Right kidney (tissue), 9 donors: Measurements from ENCODE around the gene TRDMT1.

Experiments used
- DNase-seq: peaks from one replicate; pipeline ENCODE4 v3.0.0-alpha.2; 2016
- long read RNA-seq, 8 donors: transcript quantifications; one replicate each; lab custom pipeline, GENCODE V29; 2026

TRDMT1 gene, protein sequence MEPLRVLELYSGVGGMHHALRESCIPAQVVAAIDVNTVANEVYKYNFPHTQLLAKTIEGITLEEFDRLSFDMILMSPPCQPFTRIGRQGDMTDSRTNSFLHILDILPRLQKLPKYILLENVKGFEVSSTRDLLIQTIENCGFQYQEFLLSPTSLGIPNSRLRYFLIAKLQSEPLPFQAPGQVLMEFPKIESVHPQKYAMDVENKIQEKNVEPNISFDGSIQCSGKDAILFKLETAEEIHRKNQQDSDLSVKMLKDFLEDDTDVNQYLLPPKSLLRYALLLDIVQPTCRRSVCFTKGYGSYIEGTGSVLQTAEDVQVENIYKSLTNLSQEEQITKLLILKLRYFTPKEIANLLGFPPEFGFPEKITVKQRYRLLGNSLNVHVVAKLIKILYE
- long read RNA-seq, donor 1, partial matches to known transcripts = 0 of 2 reads
- long read RNA-seq, donor 1, other reads (novel, unspliced or antisense) = 0 of 2 reads
- long read RNA-seq, donor 2 = 0 reads
- long read RNA-seq, donor 3 = 0 reads
- long read RNA-seq, donor 4, partial matches to known transcripts = 0 of 1 reads
- long read RNA-seq, donor 4, other reads (novel, unspliced or antisense) = 0 of 1 reads
- long read RNA-seq, donor 5, full-length matches to known transcripts = 2 of 2 reads
- long read RNA-seq, donor 5, partial matches to known transcripts = 0 of 2 reads
- long read RNA-seq, donor 5, other reads (novel, unspliced or antisense) = 0 of 2 reads
- long read RNA-seq, donor 6, partial matches to known transcripts = 0 of 1 reads
- long read RNA-seq, donor 6, other reads (novel, unspliced or antisense) = 0 of 1 reads
- long read RNA-seq, donor 7 = 0 reads
- long read RNA-seq, donor 8, full-length matches to known transcripts = 1 of 1 reads
- long read RNA-seq, donor 8, partial matches to known transcripts = 0 of 1 reads
- long read RNA-seq, donor 8, other reads (novel, unspliced or antisense) = 0 of 1 reads

DNA sequence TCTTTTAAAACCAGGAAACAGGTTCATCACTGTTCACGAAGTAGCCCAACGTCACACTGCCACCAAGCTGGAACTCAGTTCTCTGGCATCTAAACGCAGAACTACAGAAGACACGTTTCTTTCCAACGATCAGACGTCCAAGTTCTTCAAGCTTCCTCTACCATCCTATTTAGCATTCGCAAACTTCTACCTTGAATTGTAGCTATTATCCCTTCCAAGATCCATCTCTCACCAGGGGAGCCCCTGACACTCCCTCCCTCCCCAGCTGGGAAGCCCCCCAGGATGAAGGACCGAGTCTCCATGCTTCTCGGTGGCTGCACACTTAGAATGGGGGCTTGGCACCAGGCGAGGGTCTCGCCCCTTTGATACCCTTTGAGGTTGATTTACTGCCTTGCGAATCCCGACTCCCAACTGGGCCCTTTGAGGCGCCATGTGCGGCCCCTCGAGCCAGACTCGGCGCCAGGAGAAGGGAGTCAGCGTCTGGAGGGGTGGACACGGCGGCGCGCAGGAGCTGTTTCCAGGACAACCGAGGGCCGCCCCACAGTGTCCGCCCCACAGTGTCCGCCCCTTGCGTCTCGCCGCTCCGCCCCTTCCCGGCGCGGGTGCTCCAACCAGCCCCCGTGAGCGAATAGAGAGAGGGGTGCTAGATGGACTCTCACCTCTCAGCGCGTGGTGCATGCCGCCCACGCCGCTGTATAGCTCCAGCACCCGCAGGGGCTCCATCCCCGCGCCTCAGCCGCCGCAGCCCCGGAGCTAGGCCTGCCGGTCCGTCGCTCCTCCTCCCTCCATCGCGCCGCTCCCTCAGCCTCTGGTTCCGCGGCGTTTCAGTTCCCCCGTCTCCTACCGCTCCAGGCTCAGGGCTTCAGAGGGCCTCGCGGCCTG, at the start of gene TRDMT1:
Gene TRDMT1 (minus strand): TSS at position 761 of the 882 bp plus-strand sequence. CDS start 38 bp downstream, at position 723.
- DNase-seq = peak; percentile 98

DNA sequence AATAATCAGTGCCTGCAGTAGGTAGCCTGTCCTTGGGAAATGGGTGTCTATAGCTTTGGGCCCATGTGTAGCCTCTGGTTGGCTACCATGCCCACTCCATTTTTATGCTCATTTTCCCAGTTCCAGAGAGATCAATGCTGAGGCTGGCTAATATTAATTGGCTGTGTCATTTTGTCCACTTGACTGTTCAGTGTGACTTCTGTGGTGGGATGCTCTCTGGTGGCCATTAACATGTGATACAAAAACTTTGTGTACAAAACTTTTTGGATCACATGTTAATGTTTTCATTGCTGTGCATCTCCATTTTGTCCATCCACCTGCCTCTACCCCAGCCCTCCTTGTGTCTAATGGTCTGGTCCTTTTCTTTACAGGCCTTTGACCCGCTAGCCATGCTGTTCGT, 49.3 kb upstream of the TRDMT1 start:
- no peak for DNase-seq

DNA sequence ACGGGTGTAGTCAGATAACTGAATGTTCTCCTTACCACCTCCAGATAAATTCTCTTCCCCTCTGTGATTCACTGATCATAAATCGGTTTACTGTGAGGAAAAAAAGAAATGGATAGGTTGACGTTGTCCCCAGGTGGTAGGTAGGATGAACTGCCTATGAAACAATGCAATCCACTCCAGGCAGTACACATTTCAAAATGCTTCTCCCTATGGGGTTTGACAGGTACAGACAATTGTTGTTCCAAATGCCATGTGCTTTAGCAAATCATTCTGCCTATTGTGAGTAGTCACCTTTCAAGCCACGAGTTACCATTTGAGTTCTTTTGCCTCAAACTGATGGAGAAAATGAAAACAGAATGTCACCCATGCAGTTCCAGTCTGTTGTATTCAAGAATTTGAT, 48.3 kb upstream of the TRDMT1 start:
- DNase-seq = no peak

DNA sequence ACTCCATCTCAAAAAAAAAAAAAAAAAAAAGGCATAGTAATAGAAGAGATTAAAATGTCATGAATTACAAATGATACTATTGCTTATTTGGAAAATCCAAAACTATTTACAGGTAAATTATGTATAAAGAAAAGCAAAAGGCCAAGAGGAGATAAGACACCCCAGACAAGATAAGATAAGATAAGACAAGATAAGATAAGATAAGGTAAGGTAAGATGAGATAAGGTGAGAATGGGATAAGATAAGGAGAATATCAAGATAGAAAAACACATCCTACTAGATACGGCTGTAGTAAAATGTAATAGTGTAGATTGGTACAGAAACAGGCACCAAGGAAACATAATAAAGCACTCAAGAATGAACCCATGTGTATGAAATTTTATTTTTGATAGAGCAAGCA, 47.5 kb upstream of the TRDMT1 start:
- DNase-seq = no peak

DNA sequence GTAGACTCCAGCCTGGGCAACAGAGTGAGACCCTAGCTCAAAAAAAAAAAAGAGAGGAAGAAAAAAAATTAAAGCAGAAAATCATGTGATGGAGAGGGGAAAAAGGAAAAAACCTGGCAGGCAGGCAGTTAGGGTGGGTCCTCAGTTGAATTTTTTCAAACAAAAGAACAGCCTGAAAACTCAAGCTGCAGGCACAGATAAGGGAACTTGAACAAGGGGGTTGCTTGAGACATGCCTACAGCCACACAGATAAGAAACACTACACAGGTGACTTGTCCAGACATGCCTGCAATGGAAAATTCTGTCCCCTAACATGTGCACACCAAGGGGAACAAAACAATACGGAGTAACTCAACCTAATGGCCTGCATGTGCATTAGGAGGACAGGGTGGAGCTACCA, 45.7 kb upstream of the TRDMT1 start:
- DNase-seq = no peak

DNA sequence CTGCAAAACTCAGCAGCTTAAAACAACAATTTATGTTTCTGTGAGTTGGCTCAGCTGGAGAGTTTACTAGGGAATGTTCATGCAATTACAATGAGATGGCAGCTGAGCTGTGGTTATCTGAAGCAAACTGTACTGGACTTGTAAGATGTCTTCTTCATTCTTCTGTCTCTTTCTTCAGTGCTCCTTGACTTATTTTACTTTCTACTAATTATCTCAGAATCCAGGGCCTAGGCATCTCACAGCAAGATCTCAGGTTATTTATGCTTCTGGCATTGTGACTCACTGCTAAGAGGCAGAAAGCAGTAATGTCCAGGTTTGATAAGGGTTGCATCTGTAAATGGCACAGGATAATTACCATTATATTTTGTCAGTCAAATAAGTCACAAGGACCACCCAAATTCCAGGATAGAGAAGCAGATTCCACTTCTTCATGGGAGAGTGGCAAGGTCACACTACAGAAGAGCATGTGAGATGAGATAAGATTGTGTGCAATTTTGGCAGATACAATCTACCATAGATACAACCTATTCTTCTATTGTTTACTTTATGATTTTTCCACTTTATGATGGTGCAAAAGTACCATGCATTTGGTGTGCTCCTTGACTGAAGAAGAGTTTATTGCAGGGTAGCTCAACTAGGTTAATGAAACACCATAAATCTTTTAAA, 43.4 kb upstream of the TRDMT1 start:
- DNase-seq = no peak

DNA sequence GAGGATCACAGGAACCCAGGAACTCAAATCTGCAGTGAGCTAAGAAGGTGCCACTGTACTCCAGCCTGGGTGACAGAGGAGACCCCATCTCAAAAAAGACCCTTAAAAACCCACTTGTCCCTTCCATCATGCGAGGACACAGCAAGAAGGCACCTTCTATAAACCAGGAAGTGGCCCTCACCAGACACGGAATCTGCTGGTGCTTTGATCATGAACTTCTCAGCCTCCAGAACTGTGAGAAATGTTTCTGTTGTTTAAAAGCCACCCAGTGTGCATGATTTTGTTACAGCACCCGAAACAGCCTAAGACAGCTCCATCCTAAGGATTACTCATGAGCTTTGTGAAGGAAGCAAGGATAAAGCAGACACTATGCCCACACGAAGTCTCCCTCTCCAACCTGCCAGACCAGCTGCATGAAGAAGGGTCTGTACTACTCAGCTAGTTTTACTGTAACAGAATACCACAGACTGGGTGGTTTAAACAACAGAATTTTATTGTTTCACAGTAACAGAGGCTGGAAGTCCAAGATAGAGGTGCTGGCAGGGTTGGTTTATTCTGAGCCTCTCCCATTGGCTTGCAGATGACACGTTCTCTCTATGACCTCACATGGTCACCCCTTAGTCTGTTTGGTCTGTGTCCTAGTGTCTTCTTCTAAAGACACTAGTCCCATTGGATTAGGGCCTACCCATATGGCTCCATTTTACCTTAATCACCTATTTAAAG, 40.3 kb upstream of the TRDMT1 start:
- DNase-seq = no peak

DNA sequence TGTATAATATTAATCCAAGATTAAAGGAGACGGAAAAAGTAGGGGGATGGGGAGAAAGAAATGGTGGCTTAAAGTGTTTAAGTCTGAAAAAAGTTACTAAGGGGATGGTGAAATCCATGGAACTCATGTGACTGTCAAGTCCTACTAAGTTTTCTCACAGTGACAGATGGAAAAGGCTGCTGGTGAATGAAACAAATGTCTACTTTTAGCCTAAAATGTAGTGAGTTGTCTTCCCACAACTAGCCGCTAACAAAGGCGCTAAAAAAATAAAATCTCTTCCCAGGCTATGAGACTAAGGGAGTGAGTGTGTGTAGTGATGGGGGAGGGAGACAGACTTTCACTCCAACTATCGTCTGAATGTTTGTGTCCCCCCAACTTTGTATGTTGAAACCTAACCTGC, 39.1 kb upstream of the TRDMT1 start:
- no peak for DNase-seq

DNA sequence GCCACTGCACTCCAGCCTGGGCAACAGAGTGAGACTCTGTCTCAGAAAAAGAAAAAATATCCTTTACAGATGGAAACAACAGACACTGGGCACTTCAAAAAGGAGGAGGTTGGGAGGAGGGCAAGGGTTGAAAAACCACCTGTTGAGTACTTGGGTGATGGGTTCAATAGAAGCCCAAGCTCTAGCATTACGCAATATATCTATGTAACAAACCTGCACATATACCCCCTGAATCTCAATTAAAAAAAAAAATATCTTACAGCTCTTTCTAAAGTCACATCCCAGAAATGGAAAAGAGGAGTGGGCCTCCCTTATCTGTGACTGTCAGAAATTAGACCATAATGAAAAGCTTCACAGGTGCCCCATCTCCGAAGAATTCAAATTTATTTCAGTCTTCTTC, 38.6 kb upstream of the TRDMT1 start:
- no peak for DNase-seq

DNA sequence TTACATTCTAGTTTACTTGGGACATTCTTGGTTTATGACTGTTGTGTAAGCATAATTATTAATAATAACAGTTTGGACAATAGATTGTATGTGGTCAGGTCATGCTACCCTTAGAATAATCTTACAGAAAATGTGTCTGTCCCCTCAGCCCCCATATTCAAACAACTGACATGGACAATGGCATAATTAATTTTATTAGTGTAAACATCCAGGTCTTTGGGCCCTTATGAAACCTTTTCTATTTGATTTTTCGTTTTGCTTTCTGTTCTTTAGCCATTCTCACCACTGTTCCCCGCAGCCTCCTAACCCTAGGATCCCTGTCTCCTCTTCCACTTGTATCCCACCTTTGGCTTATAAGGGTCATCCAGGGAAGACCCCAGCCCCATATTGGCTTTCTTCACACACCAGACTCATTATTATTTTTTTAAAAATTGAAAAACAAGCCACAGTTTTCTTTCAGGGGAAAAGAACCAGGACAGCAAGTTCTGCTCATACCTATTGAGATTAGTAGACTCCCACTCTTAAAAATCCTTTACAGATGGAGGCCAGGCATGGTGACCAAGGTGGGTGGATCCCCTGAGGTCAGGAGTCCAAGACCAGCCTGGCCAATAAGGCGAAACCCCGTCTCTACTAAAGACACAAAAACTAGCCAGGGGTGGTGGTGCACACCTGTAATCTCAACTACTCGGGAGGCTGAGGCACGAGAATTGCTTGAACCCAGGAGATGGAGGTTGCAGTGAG, 38.0 kb upstream of the TRDMT1 start:
- DNase-seq = no peak

DNA sequence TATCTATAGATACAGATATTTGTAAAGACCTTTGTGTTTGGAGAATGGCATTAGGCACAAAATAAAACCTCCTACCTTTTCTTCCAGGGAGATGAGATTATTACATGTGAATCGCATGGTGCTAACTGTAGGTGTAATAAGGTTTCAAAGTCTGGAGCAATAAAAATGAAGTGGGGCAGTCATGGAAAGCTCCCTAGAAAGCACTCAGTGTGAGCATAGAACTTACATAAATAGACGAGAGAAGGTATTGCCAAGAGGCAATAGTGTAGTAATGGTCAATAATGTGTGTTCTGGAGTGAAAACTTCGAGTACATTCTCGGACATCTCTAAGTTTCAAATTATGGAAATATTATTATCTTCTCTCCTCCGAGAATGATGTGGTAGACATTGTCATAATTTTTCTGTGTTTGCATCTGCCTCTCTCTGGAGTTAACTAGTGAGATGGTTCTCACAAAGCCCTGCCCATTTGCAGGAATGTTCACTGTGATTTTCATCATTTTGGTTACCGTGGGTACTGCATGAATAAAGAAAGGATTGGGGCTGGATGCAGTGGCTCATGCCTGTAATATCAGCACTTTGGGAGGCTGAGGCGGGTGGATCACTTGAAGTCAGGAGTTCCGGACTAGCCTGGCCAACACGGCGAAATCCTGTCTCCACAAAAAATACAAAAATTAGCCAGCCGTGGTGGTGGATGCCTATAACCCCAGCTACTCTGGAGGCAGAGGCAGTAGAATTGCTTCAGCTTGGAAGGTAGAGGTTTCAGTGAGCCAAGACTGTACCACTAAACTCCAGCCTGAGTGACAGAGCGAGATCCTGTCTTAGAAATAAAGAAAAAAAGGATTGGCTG, 37.2 kb upstream of the TRDMT1 start:
- no peak for DNase-seq

DNA sequence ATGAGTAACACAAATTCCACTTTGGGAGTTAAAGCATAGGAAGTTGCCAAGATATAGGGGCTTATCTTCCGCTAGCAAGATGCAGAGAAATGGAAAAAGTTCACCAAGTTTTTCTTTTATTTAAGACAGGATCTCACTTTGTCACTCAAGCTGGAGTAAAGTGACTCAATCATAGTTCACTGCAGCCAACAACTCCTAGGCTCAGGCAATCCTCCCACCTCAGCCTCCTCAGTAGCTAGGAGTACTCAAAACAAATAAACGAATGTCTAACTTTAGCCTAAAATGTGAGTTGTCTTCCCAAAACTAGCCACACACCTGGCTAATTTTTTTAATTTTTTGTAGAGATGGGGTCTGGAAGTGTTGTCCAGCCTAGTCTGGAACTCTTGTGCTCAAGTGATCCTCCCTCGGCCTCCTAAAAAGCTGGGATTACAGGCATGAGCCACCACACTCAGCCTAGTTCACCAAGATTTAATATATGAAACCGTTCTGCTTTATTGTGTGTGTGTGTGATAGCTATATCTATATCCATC, 36.5 kb upstream of the TRDMT1 start:
- DNase-seq = no peak

DNA sequence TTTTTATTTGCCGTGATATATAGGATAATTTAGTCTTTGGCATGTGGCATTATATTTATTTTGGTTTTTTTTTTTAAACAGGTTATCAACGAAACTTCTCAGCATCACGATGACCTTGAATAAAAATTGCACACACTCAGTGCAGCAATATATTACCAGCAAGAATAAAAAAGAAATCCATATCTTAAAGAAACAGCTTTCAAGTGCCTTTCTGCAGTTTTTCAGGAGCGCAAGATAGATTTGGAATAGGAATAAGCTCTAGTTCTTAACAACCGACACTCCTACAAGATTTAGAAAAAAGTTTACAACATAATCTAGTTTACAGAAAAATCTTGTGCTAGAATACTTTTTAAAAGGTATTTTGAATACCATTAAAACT, 35.7 kb upstream of the TRDMT1 start:
- no peak for DNase-seq

DNA sequence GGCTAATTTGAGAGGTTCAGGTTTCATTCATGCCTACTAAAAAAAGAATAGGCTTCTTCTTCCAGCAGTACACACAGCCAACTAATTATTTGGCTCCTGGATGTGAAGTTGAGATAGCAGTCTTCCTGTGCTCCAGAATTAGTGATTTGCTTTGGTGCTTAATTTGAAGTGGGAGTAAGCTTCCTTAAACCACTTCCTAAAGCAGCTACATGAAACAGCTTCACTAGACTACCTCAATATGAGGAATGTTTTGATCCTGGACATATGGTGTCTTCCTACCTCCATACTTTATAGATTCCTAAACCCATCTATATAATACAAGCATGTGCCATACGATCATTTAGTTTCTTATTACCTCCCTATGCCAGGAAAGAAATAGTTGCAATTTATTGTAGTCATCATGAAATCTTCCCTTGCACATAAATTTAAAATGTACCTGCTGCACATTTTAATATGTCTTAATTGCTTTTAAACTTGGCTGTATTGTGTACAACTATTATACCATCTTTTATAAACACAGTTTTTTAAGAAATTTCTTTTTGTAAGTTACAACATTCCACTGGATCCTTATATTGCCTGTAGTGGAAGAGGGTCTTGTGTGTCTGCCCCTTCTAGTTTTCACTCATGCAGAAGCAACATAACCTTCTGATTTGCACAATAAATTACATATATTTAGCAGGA, 35.1 kb upstream of the TRDMT1 start:
- no peak for DNase-seq

DNA sequence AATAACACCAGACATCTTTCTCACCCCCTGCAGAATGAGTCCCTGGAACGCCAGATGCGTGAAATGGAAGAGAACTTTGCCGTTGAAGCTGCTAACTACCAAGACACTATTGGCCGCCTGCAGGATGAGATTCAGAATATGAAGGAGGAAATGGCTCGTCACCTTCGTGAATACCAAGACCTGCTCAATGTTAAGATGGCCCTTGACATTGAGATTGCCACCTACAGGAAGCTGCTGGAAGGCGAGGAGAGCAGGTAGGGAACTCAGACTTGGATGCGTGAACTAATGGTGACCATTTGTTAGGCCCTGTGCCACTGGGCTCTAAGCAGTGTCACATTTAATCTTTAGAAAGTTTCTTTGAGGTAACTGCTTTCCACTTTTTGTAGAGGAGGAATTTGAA, 33.7 kb upstream of the TRDMT1 start:
- no peak for DNase-seq

DNA sequence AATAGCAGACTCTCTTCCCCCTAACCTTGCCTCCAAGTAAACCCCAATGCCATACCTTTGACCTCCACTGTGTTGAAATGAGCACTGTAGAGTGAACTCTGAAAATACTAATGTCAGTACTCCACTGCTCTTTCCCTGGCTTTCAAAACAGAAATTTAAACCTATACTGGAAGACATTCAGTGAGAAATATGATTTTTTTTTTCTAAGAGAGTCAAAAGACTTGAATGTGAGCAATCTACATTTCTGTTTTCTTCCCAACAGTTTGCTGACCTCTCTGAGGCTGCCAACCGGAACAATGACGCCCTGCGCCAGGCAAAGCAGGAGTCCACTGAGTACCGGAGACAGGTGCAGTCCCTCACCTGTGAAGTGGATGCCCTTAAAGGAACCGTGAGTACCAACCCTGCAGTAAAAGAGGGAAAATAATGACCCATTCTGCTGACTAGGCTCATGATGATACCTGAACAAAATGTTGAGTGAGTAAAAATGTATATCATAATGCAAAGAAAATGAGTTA, 33.0 kb upstream of the TRDMT1 start:
- DNase-seq = no peak

DNA sequence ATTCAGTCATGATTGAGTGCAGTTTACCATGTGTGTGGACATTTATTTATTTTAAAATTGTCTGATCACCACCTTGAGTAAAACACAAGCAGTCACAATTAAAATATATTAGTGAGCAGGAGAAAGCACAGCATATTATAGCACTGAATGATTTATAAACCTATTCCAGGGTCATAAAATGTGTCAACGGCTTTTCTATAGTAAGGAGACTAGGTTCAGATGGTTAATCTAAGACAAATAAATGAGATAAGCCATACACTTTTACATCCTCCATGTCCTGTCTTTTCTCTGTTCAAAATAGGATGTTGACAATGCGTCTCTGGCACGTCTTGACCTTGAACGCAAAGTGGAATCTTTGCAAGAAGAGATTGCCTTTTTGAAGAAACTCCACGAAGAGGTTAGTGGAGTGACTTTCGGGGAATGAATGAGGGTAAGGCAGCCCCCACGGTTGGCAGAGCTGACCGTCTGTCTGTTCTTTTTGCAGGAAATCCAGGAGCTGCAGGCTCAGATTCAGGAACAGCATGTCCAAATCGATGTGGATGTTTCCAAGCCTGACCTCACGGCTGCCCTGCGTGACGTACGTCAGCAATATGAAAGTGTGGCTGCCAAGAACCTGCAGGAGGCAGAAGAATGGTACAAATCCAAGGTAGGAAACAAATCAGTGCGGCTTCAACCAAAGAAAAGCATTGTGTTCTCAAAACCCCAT, 32.0 kb upstream of the TRDMT1 start:
- no peak for DNase-seq
